Measurements from ENCODE around the gene ITM2A. TPM values are rescaled to one million over a fixed set of nuclear protein-coding genes. Genes with fewer than 3 reads are reported as not detected.
A peak's percentile ranks its signal among the peaks of the same experiment; 100 is the strongest.

Gene ITM2A
- total RNA-seq (2014; rRNA removed; shearing (Covaris generic)) (not detected in 2 replicates), polyA plus RNA-seq (2016; fragmentation: Nextera tagmentation; extraction: Ambion mirVana) (not detected in 2 replicates)

GRCh38 chrX:79366873-79367749 is at the start of gene ITM2A:
Gene ITM2A (minus strand): TSS chrX:79367334. CDS start chrX:79367215, 119 bp downstream.
- in situ Hi-C loops (cut with MboI) = no loop called here
- H3K9me2 ChIP-seq (ENCODE audit: insufficient read depth) = no peaks in the 10 kb centered on the region
- H3K4me3 ChIP-seq = no peak within 1 kb of the TSS
- H3K4me1 ChIP-seq (ENCODE audit: insufficient read depth) = no peaks in the 10 kb centered on the region
- DNase-seq = no peak
- no peaks in the 10 kb centered on the region for H4K20me1 ChIP-seq (ENCODE audit: insufficient read depth)
- H3K27ac ChIP-seq = no peak within 1 kb of the TSS
- no peaks in the 10 kb centered on the region for H3F3A ChIP-seq (ENCODE audit: insufficient read depth)
- no peaks in the 10 kb centered on the region for H3K36me3 ChIP-seq (ENCODE audit: low read depth)
- no peaks in the 10 kb centered on the region for H3K9me3 ChIP-seq (ENCODE audit: low read depth)
- no peak within 1 kb of the TSS for H3K4me2 ChIP-seq (ENCODE audit: unreplicated experiment)
- no peak within 1 kb of the TSS for H3K9ac ChIP-seq
- H3K27me3 ChIP-seq (replicated peaks; ENCODE audit: insufficient read depth) = no peaks in the 10 kb centered on the region
- 3 to 4% methylated on average over 17 to 29 of the region's 38 CpGs for WGBS, 2 experiments (ENCODE audit: low coverage in 1 of 2, low lambda C conversion rate in 2 of 2, missing lambda C conversion rate in 2 of 2)
- no peak within 1 kb of the TSS for H2AFZ ChIP-seq
- no peaks in the 10 kb centered on the region for H3K79me2 ChIP-seq (ENCODE audit: insufficient read depth)
- TF ChIP-seq EZH2phosphoT487 (IDR thresholded peaks at IDR 0.05; ENCODE audit: insufficient read depth, low read depth) (no peak), EZH2 (IDR thresholded peaks at IDR 0.05; ENCODE audit: insufficient read depth, poor library complexity, severe bottlenecking) (no peak)

GRCh38 chrX:79415056-79415455 is 47.9 kb upstream of the ITM2A start:
- TF ChIP-seq EZH2 (IDR thresholded peaks at IDR 0.05; ENCODE audit: insufficient read depth, poor library complexity, severe bottlenecking) (no peak), EZH2phosphoT487 (IDR thresholded peaks at IDR 0.05; ENCODE audit: insufficient read depth, low read depth) (no peak)
- Histone ChIP-seq H3K27ac (no peak overlapping the region), H3K4me1 (ENCODE audit: insufficient read depth) (no peaks in the 10 kb centered on the region), H3K9me2 (ENCODE audit: insufficient read depth) (no peaks in the 10 kb centered on the region), H3K4me3 (no peak overlapping the region), H3K27me3 (replicated peaks; ENCODE audit: insufficient read depth) (no peaks in the 10 kb centered on the region), H2AFZ (no peak overlapping the region), H3F3A (ENCODE audit: insufficient read depth) (no peaks in the 10 kb centered on the region), H4K20me1 (ENCODE audit: insufficient read depth) (no peaks in the 10 kb centered on the region), H3K9me3 (ENCODE audit: low read depth) (no peaks in the 10 kb centered on the region), H3K9ac (no peak overlapping the region), H3K36me3 (ENCODE audit: low read depth) (no peaks in the 10 kb centered on the region), H3K79me2 (ENCODE audit: insufficient read depth) (no peaks in the 10 kb centered on the region), H3K4me2 (ENCODE audit: unreplicated experiment) (no peak overlapping the region)
- WGBS, 2 experiments (ENCODE audit: low coverage in 1 of 2, low lambda C conversion rate in 2 of 2, missing lambda C conversion rate in 2 of 2) = 0 to 3% methylated on average over 2 of the region's 2 CpGs
- in situ Hi-C loops (cut with MboI) = no loop called here
- DNase-seq = no peak

- no peak for DNase-seq
- no peak for TF ChIP-seq EZH2 (IDR thresholded peaks at IDR 0.05; ENCODE audit: insufficient read depth, poor library complexity, severe bottlenecking)
- no peak for TF ChIP-seq EZH2phosphoT487 (IDR thresholded peaks at IDR 0.05; ENCODE audit: insufficient read depth, low read depth)
- no peak overlapping the region for H3K9ac ChIP-seq
- H3K79me2 ChIP-seq (ENCODE audit: insufficient read depth) = no peaks in the 10 kb centered on the region
- H4K20me1 ChIP-seq (ENCODE audit: insufficient read depth) = no peaks in the 10 kb centered on the region
- no peaks in the 10 kb centered on the region for H3K9me3 ChIP-seq (ENCODE audit: low read depth)
- H3K4me1 ChIP-seq (ENCODE audit: insufficient read depth) = no peaks in the 10 kb centered on the region
- no peaks in the 10 kb centered on the region for H3K9me2 ChIP-seq (ENCODE audit: insufficient read depth)
- H3K27ac ChIP-seq = no peak overlapping the region
- in situ Hi-C loops (cut with MboI) = no loop called here
- H3F3A ChIP-seq (ENCODE audit: insufficient read depth) = no peaks in the 10 kb centered on the region
- 16 to 17% methylated on average over 6 to 7 of the region's 7 CpGs for WGBS, 2 experiments (ENCODE audit: low coverage in 1 of 2, low lambda C conversion rate in 2 of 2, missing lambda C conversion rate in 2 of 2)
- H3K4me2 ChIP-seq (ENCODE audit: unreplicated experiment) = no peak overlapping the region
- H2AFZ ChIP-seq = no peak overlapping the region
- no peak overlapping the region for H3K4me3 ChIP-seq
- H3K27me3 ChIP-seq (replicated peaks; ENCODE audit: insufficient read depth) = no peaks in the 10 kb centered on the region
- no peaks in the 10 kb centered on the region for H3K36me3 ChIP-seq (ENCODE audit: low read depth)
Measured at GRCh38 chrX:79413963-79414362, 46.8 kb upstream of the ITM2A start.

- in situ Hi-C loops (cut with MboI) = no loop called here
- Histone ChIP-seq H3K9me3 (ENCODE audit: low read depth) (no peaks in the 10 kb centered on the region), H3K4me2 (ENCODE audit: unreplicated experiment) (peak overlapping the region; percentile 78), H3K9ac (peak overlapping the region; percentile 36; the same call in 1 of the 2 replicates), H3K27ac (no peak overlapping the region), H3K79me2 (ENCODE audit: insufficient read depth) (no peaks in the 10 kb centered on the region), H3K9me2 (ENCODE audit: insufficient read depth) (no peaks in the 10 kb centered on the region), H4K20me1 (ENCODE audit: insufficient read depth) (no peaks in the 10 kb centered on the region), H3K27me3 (replicated peaks; ENCODE audit: insufficient read depth) (no peaks in the 10 kb centered on the region), H3K4me1 (ENCODE audit: insufficient read depth) (no peaks in the 10 kb centered on the region), H3K4me3 (peak overlapping the region; percentile 66), H2AFZ (peak overlapping the region; percentile 69), H3K36me3 (ENCODE audit: low read depth) (no peaks in the 10 kb centered on the region), H3F3A (ENCODE audit: insufficient read depth) (no peaks in the 10 kb centered on the region)
- peak; percentile 19 for DNase-seq
- TF ChIP-seq EZH2phosphoT487 (IDR thresholded peaks at IDR 0.05; ENCODE audit: insufficient read depth, low read depth) = no peak
- no peak for TF ChIP-seq EZH2 (IDR thresholded peaks at IDR 0.05; ENCODE audit: insufficient read depth, poor library complexity, severe bottlenecking)
- 3 to 11% methylated on average over 6 of the region's 6 CpGs for WGBS, 2 experiments (ENCODE audit: low coverage in 1 of 2, low lambda C conversion rate in 2 of 2, missing lambda C conversion rate in 2 of 2)
Measured at GRCh38 chrX:79412972-79413371, 45.8 kb upstream of the ITM2A start.
